SK-N-DZ (cell line): ENCODE measurements around the gene STAB2.

Experiments
- DNase-seq: peaks from one replicate; pipeline ENCODE4 v3.0.0-alpha.2; 2015; ENCODE audit warnings: low spot score

STAB2 gene

DNA sequence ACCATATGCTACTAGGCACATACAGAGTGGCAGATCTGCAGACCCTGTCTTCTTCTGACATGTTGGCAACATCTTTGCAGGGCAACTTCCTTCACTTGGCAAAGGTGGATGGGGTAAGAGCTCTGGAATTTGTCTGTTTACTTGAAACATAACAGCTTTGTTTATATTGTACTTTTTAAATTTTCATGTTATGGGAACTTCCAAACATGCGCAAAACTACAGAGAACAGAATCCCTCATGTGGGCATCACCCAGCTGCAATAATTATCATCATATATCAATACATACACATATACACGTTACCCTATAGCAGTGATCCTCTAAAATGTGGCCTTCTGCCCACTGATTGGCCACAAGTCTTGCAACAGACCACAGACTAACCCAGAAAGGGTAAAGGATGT, 103.4 kb downstream of the STAB2 start:
- DNase-seq, result no peak

DNA sequence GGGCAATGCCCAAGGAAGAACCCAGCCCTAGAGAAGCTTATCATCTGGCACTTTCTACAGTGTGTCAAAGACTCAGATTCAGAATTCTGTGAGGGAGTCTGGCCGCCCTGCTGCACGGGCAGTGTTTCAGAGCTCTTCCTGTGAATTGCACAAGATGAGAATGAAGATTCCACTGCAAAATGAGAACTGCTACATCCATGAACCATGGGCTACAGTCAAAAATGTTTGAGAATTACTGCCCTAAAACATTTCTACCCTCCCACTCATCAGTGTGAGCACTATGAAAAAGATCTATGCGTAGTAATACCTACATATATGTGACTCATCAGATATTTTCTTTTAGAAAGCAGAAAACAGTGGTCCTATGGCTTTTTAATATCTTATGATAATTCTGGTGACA, 104.0 kb downstream of the STAB2 start:
- no peak for DNase-seq

DNA sequence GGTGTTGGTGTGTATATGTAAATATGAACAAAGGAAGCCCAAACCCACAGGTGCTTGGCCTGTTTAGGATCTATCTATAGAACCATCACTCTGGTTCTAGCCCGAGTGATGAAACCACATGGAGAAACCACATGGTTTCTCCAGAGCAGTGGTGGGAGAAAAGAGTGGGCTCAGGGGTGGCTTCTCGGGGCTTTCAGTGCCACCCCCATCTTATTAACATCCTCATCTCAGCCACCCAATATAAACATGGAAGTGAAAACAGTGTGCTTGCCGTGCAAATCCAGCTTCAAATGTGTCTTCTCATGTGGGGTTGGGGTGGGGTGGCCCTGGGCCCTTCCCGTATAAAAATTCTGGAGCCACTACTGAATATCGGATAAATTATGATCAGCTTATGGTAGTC, 109.0 kb downstream of the STAB2 start:
- DNase-seq, result no peak

DNA sequence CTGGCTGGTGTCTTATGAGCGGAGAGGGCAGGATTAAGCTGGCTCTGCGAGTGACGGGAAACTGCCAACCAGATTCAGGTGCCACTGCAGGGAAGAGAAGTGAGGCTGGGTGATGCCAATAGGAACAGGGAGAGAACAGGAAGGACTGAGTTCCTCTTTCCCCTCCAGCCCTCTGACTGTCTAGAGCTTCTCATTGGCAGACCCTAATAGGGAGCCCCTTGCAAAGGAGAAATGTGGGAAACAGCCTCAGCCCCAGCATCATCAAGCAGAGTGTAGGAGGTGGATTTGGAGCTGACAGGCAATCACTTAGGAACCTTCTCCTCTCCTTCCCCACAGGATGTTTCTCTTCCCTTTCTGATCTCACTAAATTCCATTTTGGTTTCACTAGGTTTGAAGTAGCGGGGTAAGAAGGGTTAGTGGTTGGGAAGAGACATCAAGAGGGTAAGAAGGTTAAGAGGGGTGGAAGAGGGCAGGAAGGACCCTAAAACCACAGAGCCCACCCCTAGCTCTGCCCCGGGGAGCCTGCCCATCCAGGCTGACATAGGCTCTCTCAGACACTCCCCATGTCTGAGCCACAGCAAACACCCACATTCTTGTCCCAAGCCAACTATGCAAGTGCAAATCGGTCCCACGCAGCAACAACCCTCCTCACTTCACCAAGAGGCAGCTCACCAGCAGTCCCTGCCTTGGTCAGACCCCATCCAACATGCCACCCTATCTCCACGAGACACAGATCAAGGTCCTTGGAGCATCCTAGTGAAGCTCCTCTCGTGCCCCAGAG, 111.1 kb downstream of the STAB2 start:
- no peak for DNase-seq

DNA sequence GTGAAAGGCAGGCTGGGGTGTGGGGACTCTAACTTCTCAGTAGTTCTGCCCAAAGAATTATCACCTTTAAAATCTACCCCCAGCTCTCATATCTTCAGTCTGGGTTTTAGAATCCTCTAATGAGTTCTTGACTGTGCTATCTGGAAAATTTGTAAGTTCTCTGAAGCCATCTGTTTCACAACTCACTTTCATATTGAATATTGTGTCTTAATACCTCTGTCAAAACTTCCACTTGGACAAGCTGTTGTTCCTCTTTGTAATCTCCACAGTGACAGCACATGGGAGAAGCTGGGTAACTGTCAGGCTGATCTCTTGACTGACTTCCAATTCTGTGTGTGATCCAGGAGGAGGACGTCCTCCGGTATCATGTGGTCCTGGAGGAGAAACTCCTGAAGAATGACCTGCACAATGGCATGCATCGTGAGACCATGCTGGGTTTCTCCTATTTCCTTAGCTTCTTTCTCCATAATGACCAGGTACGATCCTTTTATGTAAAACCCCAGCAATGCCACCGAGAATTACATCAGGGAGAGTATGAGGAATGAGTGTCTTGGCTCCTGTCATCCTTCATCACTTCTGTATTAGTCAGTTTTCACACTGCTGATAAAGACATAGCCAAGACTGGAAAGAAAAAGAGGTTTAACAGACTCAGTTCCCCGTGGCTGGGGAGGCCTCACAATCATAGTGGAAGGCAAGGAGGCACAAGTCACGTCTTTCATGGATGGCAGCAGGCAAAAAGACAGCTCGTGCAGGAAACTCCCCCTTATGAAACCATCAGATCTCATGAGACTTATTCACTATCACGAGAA, 111.9 kb downstream of the STAB2 start:
- DNase-seq, result no peak

DNA sequence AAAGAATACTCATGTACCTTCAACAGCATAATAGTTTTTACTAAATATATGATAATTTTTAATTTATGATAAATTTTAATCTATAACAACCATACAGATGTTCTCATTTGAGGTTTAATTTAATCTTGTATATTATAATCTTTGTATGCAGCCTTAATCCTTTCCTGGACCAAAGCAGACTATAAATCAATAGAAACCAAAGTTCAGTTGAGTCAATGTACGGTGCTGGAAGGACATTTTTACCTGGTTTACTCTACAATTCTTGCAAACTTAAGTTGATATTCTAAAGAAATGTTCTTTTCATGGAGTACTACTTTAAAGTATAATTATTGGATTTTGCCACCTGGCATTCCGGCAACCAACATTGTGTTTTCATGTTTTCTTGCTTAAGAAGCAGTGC, 118.0 kb downstream of the STAB2 start:
- DNase-seq, result no peak

DNA sequence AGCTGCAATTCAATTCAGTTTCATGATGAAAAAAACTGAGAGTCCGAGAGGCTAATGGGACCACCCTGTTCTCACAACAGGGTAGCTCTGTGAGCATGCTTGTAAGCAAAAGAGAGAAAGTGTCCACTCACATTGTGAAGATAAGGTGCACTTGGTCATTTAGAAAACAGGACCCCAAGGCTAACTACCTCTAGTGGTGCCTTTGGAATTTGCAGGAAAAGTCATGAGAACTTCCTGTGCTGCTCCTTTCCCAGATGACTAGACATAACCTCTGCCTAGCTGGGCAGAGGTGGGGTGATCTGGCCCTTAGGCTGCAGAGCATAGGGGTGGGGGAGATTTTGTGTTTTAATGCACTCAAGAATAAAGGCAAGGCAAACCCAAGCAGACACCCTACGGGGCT, 118.9 kb downstream of the STAB2 start:
- DNase-seq, result no peak

DNA sequence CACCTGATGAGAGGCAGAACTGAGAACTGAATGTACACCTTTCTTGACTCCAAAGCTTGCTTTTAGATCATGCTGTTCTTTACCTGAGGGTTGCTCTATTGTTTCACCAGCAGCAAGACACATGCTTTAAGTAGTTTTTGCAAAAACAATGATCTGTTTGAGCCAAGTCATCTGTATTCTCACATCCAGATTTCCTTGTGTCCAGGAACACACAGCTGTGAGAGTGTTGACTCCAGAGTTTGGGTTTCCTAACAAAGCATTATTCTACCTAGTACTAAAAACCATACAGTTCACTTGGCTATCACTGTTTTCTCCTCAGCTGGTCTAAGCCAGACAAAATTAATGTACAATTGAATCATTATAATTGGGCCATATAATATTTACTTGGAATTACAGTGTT, 120.4 kb downstream of the STAB2 start:
- DNase-seq, result no peak

DNA sequence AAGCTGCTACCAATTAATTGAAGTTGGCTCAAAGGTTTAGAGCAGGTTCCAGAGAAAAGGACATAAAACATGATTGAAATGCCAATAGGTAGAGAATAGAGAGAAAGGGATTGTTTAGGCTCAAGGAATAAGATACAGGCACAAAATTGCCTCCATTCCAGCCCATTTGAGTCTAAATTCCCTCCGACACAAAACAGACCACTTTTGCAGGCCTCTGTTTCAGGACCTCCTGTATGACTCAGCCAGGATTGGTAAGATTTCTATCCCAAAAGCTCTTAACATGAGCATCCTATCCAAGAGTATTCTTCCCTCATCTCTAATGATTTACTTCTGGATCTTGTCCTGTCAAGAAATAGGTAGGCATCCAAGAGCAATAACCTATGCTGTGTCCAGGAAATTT, 123.5 kb downstream of the STAB2 start:
- no peak for DNase-seq

DNA sequence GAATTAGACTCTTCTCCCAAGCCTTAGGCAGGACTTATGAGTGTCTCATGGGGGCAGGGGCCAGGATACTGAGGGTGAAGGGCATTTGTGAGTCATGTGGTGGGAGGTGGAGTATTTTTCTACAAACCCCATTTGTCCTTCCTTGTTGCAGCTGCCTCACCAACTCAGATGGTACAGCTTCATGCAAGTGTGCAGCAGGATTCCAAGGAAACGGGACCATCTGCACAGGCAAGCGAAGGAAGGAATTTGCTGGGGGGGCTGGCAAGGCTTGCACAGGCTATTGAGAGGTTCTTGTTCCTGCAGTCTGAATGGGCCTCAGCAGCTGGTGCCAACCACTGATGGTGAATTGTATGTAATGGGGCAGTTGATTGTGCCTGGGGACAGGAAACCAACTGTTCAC, 125.1 kb downstream of the STAB2 start:
- no peak for DNase-seq

DNA sequence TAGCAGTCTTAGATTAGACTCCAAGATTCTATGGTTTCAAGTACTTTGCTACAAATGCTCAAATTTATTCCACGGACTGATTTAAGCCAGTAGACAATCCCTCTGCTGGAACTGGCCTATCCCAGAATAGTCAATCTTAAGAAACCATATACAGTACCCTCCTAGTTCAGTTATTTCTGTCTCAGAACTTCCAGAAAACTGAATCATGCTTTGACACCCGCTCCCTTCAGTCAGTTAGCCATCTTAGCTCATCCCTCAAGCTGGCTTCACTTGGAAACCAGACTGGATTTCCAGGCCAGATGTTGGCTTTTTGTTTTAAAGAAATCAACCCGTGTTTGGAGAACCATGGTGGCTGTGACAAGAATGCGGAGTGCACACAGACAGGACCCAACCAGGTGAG, 128.4 kb downstream of the STAB2 start:
- DNase-seq, result no peak

DNA sequence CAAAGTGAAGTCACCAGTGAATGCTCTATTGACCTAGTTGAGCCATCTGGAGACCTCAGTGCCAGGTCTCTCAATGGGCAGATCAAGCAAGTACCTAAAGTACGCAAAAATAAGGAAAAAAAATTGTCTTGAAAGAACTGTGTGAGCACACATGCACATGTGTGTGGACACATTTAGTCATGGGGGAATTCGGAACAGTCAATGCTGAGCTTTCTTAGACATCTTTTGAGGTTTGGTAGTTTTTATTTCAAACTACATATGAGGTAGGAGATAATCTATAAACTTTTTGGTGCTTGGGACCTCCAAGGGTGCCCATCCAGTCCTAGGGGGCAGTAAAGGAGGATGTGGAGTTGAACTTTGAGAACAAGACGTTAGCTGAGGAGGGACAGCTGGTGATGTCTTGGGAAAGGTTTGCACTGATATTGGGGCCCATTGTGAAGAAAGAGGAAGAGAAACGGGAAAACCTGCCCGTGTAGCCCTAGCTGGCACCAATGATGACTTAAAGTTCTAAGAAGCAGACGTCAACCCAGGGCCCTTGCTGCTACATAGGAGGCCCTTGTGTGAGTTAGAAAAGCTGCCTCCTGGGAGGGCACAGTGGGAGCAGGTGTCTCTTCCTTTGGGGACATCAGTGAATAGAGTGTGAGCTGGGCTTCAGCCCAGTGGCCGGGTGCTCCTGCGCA, 129.6 kb downstream of the STAB2 start:
- no peak for DNase-seq

DNA sequence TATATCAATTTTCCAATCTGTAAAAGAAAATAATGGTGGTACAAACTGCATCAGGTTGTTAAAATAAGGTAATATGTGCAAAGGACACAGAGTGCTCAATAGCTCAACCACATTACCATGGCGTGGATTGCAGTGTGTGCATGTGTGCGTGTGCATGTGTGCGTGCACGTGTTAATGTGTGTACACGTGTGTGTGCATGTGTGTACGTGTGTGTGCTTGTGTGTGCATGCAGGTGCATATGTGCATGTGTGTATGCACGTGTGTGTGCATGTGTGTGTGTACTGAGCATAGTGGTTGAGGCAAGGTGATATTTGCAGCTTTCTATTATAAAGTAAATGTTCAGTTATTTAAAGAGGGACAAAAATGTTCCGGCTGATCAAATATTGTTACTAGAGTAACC, 138.3 kb downstream of the STAB2 start:
- DNase-seq, result no peak

DNA sequence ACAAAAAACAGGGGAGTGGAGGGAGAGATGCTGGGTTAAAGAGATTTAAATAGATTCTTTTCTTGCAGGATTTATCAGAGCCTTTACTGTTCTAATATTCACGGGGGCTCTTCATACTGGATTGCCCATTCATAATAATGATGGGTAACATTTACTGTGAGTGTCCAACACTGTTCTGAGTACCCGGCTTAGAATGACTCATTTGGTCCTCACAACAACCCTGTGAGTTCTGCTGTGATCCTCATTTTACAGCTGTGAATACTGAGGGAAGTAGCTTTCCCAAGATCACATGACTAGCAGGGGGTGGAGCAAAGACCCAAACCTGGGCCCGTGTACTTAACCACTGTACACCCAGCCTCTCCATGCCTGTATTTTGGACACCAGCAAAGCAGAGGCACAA, 140.6 kb downstream of the STAB2 start:
- no peak for DNase-seq

DNA sequence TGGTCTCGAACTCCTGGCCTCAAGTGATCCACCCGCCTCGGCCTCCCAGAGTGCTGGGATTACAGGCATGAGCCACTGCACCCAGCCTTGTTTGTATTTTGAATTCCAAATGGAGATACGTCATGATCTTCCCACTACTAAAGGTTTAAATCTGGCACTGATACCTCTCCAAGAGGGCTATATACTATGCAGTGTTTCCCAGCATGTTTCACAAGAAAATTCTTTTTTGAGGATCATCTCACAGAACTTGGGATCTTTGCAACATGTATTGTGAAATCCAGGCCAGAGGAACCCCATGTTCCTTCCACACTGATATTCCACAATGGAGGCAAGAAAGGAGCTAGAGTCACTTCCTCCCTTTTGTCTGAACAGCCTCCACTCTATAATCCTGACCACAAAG, 141.2 kb downstream of the STAB2 start:
- DNase-seq, result no peak

DNA sequence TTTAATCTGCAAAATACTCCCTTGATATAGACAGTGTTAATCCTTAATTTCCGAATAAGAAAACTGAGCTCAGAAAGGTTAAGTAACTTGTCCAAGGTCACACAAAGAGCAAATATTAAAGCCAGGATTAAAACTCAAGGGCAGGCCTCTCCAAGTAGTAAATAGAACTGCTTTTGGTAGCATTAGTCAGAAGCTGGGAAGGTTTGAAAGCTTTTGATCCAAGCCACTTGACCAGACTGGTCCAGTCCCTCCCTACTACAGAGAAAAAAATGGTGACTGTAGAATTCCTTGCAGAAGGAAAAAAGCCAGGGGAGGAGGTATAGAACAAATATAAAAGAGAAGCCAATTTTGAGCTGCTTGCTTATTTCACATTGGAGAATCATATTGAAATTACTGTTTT, 142.4 kb downstream of the STAB2 start:
- no peak for DNase-seq

DNA sequence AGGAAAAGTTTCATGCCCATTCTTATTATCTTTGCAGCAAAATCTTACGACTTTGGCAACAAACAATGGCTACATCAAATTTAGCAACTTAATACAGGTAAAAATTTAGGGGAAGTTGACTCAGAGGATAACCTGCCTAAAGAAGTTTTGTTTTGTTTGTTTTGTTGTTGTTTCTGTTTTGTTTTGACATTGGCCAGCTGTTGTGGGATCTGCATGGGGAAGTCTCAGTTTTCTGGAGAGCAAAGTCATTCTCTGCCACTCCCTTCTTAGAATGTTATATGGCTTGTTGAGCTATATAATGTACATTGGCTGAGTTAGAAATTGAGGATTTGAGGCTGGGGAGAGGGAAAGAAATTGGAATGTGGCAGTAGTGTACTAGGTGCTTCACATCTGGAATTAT, 144.5 kb downstream of the STAB2 start:
- DNase-seq, result no peak

DNA sequence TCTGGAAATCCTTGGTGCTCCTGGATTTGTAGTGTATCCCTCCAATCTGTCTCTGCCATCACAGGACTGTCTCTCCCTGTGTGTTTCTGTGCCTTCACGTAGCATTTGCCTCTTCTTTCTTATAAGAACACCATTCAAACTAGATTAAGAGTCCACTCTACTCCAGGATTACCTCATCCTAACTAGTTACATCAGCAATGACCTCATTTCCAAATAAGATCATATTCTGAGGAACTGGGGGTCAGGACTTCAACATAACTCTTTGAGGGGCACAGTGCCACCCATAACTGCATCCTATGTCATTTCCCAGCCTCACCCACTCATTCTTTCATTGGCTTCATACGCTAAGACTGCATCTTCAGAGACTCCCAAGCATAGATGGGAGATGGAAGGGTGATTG, 147.8 kb downstream of the STAB2 start:
- DNase-seq, result no peak

DNA sequence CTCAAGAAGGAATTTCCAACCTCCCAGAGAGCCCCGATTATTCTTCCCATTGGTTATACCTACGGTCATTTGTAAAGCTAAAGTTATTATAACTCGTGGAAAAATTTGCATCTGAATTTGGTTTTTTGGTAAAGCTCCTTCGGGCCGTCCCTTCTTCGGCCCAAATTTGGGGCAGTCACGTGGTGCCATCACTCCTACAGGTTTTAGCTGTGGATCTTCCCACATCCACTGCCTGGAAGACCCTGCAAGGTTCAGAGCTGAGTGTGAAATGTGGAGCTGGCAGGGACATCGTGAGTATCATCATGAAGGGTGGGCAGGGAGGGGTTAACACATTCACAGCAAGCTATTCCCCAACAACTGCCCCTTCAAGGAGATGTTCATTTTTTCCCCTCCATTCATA, 148.2 kb downstream of the STAB2 start:
- no peak for DNase-seq

DNA sequence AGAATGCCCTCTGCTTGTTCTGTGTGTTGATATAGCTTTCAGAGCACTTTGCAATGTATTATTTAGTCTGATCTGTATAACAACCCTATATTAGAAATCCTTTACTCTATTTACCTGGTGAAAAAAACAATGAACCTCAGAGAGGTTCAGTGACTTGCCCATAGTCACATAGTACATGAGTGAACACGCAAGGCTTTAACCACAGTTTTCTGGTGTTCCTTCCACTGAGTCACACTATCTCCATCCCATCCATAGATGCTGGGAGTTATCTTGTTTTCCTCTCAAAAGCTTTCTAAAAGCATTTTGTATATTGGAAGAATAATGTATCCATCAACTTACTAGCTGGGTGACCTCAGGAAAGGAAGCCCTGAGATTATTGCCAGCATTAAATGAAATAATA, 149.5 kb downstream of the STAB2 start:
- no peak for DNase-seq

DNA sequence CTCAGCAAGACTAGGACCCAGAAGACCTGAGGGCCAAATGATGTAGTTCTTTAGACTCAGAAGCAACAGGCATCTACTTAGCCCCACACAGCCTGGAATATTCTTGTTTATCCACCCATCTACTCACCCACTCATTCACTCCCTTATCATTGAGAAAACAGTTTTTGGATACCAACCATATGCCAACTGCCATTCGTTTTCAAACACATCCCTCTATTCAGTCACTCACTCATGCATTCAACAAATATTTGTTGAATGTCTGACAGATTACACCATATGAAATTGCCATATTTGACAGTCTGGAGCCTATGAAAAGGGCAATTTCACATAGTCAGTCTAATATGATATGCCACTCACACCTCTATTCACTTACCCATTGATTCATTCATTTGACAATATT, 150.8 kb downstream of the STAB2 start:
- no peak for DNase-seq

DNA sequence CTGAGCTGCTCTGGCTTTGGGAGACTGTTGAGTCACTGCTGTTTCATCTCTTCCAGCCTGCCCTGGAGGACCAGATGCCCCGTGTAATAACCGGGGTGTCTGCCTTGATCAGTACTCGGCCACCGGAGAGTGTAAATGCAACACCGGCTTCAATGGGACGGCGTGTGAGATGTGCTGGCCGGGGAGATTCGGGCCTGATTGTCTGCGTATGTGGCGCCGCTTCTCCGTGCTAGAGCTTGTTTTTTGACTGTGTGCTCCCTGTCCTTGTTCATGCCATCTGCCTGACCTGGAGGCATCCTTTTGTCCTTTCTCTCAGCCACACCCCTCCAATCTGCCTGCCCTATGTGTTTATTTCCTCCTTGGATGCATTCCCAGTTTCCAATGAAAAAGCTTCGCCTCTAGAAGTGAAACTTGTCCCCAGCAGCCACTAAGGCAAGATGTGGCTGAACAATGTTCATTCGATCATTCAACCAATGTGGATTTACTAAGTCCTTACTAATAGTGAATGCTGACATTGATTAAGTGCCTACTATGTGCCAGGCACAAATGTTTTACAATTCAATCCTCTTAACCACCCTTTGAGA, 155.4 kb downstream of the STAB2 start:
- DNase-seq, result no peak
